Right atrium auricular region (tissue), 2 donors: ENCODE results near the gene CCDC12. TPM values are rescaled to one million over a fixed set of nuclear protein-coding genes. Genes with fewer than 3 reads are reported as not detected.

Experiments
- DNase-seq: peaks from one replicate; pipeline ENCODE4 v3.0.0-alpha.2; 2019; ENCODE audit warnings: low spot score
- H3K27ac ChIP-seq, 2 donors: fragments of 200-600 bp; sonication (generic); 1 replicate in 1 of 2; 2 replicates in 1 of 2; pipeline ENCODE4 v1.5.1; 2016 to 2019
- H3K27me3 ChIP-seq, 2 donors: fragments of 200-600 bp; sonication (generic); one replicate each; pipeline versions ENCODE4 v1.5.1 to v1.6.0; 2017 to 2019
- H3K36me3 ChIP-seq: fragments of 200-600 bp; sonication (generic); one replicate; pipeline ENCODE4 v1.5.1; 2016
- H3K4me1 ChIP-seq, 2 donors: fragments of 200-600 bp; sonication (generic); one replicate each; pipeline versions ENCODE4 v1.5.1 to v1.6.0; 2017 to 2019
- H3K4me3 ChIP-seq, 2 donors: fragments of 200-600 bp; sonication (generic); 1 replicate in 1 of 2; 2 replicates in 1 of 2; pipeline ENCODE4 v1.5.1; 2017 to 2019; ENCODE audit warnings: mild to moderate bottlenecking in 1 of 2, moderate library complexity in 1 of 2
- H3K9me3 ChIP-seq, 2 donors: fragments of 200-600 bp; sonication (generic); one replicate each; pipeline ENCODE4 v1.5.1; 2019
- CTCF ChIP-seq, 2 donors: fragments of 200-600 bp; sonication (generic); IDR thresholded peaks; one replicate each; pipeline ENCODE4 v1.5.1; 2019; ENCODE audit warnings: antibody characterized with exemption in 2 of 2
- total RNA-seq, 2 donors: library from RNA; depleted of rRNA; stranded (reverse); fragments of >200 nt; gene quantifications; one replicate each; pipeline ENCODE4 v1.1.0, GENCODE V29; 2016

The CCDC12 gene
- total RNA-seq, 2 donors from 2014 or later: 27.5 to 38.6 TPM

GRCh38 chr3:46982546-46982945, 6.0 kb upstream of the CCDC12 start:
- H3K9me3 ChIP-seq: no peaks in the 10 kb centered on the region
- no peak overlapping the region for H3K4me3 ChIP-seq
- no peak overlapping the region for H3K27ac ChIP-seq
- peaks cover 0 to 43% of the 10 kb centered on the region in 2 donors for H3K4me1 ChIP-seq
- TF ChIP-seq CTCF (IDR thresholded peaks at IDR 0.05): no peak
- H3K36me3 ChIP-seq: no peaks in the 10 kb centered on the region
- H3K27me3 ChIP-seq: no peaks in the 10 kb centered on the region
- DNase-seq: no peak

- Histone ChIP-seq H3K27ac (peak overlapping the region in 1 of 2 donors; percentile 22), H3K4me3 (peak overlapping the region; percentile 25 to 31), H3K4me1 (peaks cover 0 to 43% of the 10 kb centered on the region in 2 donors), H3K27me3 (no peaks in the 10 kb centered on the region), H3K9me3 (no peaks in the 10 kb centered on the region), H3K36me3 (no peaks in the 10 kb centered on the region)
- TF ChIP-seq CTCF (IDR thresholded peaks at IDR 0.05): no peak
- DNase-seq: no peak
Measured at GRCh38 chr3:46981932-46982471, 5.5 kb upstream of the CCDC12 start.

GRCh38 chr3:46979958-46980497, 3.5 kb upstream of the CCDC12 start:
- H3K36me3 ChIP-seq: no peaks in the 10 kb centered on the region
- peaks cover 0 to 49% of the 10 kb centered on the region in 2 donors for H3K4me1 ChIP-seq
- H3K27ac ChIP-seq: peak overlapping the region; percentile 89 to 92
- H3K4me3 ChIP-seq: peak overlapping the region; percentile 59 to 60
- H3K9me3 ChIP-seq: no peaks in the 10 kb centered on the region
- H3K27me3 ChIP-seq: no peaks in the 10 kb centered on the region
- no peak for DNase-seq
- TF ChIP-seq CTCF (IDR thresholded peaks at IDR 0.05): no peak

GRCh38 chr3:46978985-46979944, 2.7 kb upstream of the CCDC12 start, which contains the start of gene NBEAL2:
Gene NBEAL2 (plus strand): TSS chr3:46979666. CDS start chr3:46979862, 196 bp downstream.
- Histone ChIP-seq H3K36me3 (no peaks in the 10 kb centered on the region), H3K4me3 (peak within 1 kb of the TSS; percentile 59 to 60), H3K27ac (peak within 1 kb of the TSS; percentile 89 to 92), H3K27me3 (no peaks in the 10 kb centered on the region), H3K4me1 (peaks cover 0 to 57% of the 10 kb centered on the region in 2 donors), H3K9me3 (no peaks in the 10 kb centered on the region)
- no peak for TF ChIP-seq CTCF (IDR thresholded peaks at IDR 0.05)
- DNase-seq: peak; percentile 96

GRCh38 chr3:46978381-46978780, 1.8 kb upstream of the CCDC12 start:
- Histone ChIP-seq H3K36me3 (no peaks in the 10 kb centered on the region), H3K9me3 (no peaks in the 10 kb centered on the region), H3K27ac (peak overlapping the region; percentile 89 to 92), H3K4me1 (peaks cover 0 to 64% of the 10 kb centered on the region in 2 donors), H3K4me3 (peak overlapping the region in 1 of 2 donors; percentile 60), H3K27me3 (no peaks in the 10 kb centered on the region)
- no peak for TF ChIP-seq CTCF (IDR thresholded peaks at IDR 0.05)
- DNase-seq: no peak
